Hematopoietic multipotent progenitor cell treated with erythropoietin and hydrocortisone succinate and interleukin-3 and kit ligand, for 6 days (in vitro differentiated cells): ENCODE data around the gene PLEKHG4B.

Experiments used
- DNase-seq: peaks from one replicate; pipeline ENCODE4 v3.0.0-alpha.2; 2015

Gene PLEKHG4B

DNA sequence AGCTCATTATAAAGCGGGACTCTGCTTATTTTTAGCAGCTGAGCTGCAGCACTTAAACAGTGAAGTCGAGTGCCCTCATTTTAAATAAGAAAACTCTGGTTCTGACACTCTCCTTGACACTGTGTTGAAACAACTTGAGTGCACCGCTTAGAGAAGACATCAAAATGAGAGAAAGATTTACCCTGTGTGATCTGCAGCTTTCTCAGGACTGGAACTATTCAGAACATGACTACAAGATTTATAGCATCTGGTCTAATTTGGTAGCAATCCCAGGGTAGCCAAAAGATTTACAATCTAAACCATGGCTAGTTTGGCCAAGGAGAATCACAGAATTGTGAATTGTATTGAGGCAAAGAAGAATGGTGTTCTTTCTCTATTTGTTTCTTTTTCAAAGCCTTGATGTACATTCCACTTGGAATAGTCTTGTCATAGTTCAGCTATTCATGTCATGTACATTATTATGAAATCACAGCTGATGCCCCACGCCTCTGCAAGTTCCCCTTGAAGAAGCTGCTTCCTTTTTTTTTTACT, 38.7 kb downstream of the PLEKHG4B start:
- DNase-seq = peak; percentile 8

DNA sequence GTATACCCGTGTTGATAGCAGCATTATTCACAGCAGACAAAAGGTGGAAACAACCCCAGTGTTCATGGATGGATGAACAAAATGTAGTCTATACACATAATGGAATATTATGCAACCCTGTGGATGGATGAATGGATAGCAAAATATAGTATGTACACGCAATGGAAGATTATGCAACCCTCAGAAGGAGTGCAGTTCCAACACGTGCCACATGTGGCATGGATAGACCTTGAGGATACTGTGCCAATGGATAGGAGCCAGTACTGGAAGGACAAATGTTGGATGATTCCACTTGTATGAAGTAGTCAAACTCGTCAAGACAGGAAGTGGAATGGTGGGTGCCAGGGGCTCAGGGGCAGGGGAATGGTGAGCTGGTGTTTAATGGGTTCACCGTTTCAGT, 44.9 kb downstream of the PLEKHG4B start:
- DNase-seq = no peak

DNA sequence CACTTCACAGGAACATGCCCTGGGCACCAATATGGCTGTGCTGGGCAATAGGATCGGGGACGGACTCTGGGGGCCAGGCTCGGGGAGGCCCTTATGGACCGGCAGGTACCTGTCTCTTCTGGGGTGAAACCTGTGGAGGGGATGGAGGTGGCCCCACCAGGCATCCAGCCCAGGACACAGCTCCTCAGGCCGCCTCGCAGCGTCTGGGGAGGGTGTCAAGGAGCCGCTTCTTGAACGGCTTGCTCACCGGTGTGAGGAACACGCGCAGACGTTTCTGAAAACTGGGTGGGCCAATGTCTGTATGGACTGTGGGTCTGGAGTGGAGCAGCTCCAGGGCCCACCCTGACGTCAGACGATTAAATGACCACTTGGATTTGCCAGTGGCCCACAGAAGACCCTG, 45.8 kb downstream of the PLEKHG4B start:
- DNase-seq = no peak

DNA sequence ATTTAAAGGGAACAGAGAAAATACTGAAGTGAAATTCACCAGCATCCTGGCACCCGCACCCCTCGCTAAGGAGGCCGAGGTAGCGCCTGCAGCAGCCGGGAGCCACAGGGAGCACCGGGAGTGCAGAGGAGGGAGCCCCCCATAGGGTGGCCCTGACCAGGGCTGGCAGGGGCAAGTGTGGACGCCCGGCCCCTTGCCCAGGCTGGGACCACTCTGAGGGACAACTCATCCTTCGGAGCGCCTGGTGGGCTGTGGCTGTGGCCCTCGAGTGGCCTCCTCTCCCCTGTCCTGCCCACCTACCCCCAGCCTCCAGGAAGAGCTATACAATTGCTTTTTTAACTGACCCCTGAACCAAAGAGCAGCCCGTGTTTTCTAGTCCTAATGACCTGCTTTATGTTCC, 47.0 kb downstream of the PLEKHG4B start:
- DNase-seq = no peak

DNA sequence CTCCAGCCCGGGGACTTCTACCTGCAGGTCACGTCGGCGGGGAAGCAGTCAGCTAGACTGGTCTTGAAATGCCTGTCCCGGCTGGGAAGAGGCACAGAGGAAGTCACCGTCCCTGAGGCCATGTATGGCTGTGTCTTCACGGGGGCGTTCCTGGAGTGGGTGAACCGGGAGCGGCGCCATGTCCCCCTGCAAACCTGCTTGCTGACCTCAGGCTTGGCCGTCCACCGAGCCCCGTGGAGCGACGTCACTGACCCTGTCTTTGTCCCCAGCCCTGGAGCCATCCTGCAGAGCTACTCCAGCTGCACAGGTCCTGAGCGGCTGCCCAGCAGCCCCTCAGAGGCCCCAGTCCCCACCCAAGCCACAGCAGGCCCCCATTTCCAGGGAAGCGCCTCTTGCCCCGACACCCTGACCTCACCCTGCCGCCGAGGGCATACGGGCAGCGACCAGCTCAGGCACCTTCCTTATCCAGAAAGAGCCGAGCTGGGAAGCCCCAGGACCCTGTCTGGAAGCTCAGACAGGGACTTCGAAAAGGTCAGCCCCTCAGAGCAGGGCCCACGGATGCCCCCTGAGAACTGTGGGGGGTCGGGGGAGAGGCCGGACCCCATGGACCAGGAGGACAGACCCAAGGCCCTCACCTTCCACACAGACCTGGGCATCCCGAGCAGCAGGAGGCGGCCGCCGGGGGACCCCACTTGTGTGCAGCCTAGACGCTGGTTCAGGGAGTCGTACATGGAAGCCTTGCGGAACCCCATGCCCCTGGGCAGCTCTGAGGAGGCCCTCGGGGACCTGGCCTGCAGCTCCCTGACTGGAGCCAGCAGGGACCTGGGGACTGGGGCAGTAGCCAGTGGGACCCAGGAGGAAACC, 47.8 kb downstream of the PLEKHG4B start:
- no peak for DNase-seq

DNA sequence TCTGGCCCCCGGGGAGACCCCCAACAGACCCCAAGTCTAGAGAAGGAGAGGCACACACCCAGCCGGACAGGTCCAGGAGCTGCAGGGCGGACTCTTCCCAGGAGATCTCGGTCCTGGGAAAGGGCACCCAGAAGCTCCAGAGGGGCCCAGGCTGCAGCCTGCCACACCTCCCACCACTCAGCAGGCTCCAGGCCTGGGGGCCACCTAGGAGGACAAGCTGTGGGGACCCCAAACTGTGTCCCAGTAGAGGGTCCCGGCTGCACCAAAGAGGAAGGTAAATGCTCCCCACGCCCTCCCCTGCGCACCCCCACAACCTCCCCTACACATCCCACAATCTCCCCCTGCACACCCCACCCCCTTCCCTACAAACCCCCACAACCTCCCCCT, 48.5 kb downstream of the PLEKHG4B start:
- no peak for DNase-seq

DNA sequence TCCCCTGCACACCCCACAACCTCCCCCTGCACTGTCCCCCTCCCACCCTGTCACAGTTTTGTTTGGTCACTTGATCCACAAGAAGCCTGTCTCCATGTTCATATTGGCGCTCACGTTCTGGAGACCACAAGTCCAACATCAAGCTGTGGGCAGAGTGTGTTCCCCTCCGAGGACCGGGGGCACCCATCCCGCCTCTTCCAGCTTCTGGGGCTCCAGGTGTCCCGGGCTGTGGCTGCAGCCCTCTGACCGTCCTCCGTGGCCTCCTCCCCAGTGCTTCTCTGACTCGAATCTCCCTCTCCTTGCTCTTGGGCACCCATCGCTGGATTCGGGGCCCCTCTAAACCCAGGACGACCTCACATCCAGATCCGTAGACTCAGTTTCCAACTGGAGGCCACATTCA, 49.2 kb downstream of the PLEKHG4B start:
- DNase-seq = no peak

DNA sequence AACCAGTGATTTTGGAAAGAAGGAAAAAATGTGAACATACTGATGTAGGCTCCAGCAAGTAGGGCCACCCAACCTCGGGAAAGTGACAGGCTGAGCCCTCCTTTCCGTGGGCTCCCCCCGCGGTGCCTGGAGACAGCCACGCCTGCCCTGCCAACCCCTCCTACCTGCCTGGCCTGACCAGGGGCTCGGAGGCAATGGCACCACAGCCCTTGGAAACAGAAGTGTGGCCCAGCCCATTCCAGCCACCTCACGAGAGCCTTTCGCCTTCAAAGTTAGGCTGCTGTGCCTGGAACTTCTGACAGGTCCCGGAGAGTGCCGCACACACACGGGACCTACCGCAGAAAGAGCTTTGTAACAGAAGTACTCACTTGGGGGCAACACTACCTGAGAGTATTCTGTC, 49.8 kb downstream of the PLEKHG4B start:
- no peak for DNase-seq

DNA sequence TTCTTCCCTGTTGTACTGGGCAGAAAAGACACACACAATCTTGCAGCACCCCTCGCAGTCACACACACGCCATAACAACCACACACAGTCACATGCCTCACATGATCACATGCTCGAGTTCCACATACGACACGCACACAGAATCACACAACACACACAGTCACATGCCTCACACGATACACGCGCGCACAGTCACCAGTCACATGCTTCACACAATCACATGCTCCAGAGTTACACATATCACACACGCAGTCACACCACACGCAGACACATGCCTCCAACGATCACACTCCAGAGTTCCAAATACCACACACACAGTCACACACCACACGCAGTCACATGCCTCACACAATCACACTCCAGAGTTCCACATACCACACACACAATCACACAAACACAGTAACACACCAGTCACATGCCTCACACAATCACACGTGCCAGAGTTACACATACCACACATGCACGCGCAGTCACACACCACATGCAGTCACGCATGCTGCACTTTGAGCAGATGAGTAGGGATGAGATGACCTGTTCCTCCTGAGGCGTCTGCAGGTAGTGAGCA, 50.4 kb downstream of the PLEKHG4B start:
- no peak for DNase-seq

DNA sequence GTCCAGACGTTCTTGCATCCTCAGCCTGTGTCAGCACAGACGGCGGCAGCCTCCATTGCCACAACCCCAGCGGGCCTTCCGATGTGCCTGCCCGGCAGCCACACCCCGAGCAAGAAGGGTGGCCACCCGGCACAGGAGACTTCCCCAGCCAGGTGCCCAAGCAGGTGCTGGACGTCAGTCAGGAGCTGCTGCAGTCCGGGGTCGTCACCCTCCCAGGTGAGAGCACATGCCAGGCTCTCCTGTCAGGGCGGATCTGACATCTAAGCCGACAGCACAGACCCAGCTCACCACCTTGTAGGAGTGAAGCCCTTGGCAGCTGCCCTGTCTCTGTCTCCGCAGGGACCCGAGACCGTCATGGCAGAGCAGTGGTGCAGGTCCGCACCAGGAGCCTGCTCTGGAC, 51.1 kb downstream of the PLEKHG4B start:
- no peak for DNase-seq

DNA sequence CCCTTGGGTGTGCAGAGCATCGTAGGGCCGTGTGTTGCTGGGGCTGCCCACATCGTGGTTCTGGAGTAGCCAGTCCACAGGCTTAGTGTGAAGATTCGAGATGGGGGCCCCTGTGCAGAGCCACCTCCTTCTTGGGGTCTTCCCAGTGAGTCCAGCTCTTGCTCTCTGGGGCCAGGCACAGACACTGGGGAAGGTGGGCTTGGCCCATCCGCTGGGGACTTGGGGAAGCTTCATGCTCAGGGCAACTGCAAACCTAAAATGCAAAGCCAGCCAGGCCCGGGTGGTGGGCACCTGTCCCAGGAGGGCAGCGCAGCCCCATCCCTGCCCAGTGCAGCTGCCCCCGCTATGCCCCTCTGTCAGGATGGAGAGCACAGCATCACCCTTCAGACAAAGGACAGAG, 53.0 kb downstream of the PLEKHG4B start:
- no peak for DNase-seq

DNA sequence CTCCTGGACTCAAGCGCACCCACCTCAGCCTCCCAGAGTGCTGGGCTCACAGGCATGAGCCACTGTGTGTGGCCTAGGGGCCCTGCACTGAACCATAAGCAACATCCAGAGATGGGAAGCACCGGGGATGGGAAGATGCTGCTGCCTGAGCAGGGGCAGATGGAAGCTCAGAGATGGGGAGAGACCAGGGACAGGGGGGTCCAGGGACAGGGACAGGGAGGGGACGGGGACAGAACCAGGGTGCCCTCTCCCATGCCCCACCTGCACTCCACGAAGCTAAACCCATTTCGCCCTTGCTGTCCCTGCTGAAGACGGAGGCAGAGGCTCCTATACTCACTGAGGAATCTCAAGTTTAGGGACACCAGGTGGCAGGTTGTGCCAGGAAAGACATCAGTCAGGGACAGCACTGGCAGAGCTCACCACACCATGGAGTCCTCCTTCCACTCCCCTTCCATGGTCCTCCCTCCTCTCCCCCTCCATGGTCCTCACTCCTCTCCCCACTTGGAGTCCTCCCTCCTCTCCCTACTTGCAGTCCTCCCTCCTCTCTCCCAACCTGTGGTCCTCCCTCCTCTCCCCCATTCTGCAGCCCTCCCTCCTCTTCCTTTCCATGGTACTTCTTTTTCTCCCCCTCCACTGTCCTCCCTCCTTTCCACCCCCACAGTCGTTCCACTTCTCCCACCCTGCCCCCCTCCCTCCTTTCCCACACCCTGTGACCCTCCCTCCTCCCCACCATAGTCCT, 53.8 kb downstream of the PLEKHG4B start:
- no peak for DNase-seq

DNA sequence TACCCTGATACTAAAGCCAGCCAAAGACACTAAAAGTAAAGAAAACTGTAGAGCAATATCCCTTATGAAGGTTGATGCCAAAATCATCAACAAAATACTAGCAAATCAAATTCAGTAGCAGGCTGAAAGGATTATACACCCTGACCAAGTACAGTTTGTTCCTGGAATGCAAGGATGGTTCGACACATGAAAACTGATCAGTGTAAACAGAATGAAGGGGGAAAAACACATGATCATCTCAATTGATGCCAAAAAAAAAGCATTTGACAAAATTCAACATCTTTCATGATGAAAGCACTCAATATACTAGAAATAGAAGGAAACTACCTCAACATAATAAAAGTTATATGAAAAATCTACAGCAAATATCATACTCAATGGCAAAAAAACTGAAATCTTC, 55.8 kb downstream of the PLEKHG4B start:
- DNase-seq = no peak

DNA sequence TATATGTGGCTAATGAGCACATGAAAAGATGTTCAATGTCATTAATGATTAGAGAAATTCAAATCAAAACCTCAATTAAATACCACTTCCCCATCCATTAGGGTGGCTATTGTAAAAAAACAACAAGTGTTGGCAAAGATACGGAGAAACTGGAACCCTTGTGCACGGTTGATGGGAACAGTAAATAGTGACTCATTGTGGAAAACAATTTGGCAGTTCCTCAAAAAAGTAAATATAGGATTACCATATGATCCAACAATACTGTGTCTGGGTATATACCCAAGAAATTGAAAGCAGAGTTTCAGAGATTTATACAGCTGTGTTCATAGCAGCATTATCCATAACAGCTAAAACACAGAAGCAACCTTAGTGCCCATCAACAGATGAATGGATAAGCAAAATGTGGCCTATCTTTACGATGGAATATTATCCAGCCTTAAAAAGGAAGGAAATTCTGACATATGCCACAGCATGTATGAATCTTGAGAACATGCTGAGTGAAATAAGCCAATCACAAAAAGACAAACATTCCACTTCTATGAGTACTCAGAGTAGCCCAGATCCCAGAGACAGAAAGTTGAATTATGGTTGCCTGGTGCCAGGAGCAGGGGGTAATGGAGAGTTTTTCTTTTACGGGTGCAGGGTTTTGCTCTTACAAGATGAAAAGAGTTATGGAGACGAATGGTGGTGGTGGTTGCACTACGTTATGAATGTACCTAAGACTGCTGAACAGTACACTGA, 57.9 kb downstream of the PLEKHG4B start:
- DNase-seq = no peak

DNA sequence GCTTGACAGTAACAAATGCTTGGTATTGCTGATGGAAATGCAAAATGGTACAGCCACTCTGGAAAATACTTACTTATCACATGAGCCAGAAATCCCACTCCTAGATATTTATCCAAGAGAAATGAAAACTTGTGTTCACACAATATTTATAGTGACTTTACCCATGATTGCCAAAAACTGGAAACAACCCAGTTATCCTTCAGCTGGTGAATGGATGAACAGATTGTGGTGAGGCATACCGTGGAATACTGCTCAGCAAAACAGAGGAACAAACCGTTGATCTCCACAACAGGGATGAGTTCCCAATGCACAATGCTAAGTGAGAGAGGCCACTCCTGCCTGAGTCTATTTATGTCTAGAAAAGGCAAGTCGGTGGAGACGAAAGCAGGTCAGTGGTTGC, 58.8 kb downstream of the PLEKHG4B start:
- DNase-seq = no peak

DNA sequence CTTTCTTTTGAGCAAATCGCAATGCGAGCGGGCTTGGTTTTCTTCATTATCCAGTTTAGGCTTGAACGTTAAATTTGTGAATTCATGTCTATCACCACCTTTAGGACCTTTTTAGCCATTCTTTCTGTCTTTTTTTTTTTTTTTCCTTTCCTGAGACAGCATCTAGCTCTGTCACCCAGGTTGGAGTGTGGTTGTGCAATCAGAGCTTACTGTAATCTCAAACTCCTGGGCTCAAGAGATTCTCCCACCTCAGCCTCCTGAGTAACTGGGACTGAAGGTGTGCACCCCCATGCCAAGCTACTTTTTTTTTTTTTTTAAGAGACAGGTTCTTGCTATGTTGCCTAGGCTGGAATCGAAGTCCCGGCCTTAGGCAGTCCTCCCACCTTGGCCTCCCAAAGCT, 60.1 kb downstream of the PLEKHG4B start:
- no peak for DNase-seq

DNA sequence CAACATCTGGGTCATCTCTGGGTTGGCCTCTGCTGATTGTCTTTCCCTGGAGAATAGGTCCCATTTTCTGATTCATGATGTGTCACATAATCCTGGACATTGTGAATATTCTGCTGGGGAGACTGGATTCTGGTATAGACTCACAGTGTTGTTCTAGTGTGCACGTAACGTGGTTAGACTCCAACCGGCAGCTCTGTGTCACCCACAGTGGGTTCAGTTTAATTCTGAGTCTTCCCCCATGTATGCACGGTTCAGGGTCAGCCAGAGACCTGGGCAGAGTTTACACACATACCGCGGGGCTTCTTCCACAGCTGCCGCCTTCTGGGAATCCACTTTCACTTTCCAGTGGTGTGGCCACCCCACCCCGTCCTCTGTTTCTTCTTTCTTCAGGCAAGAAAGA, 61.3 kb downstream of the PLEKHG4B start:
- no peak for DNase-seq

DNA sequence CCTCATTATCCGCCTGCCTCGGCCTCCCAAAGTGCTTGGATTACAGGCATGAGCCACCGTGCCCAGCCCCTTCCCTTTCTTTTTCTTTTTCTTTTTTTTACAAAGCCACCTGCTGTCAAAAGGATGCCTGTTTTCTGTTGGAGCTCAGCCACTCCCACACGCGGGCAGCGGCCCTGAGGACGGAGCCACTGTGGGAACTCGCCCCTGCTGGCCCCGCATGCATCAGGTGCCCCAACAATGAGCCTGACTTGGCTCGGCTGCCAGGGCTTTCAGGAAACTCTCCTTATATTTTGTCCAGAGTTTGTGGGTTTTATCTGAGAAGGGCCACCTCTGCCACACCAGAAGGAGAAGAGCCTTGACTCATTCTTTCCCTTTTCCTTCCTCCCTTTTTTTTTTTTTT, 62.3 kb downstream of the PLEKHG4B start:
- DNase-seq = no peak

DNA sequence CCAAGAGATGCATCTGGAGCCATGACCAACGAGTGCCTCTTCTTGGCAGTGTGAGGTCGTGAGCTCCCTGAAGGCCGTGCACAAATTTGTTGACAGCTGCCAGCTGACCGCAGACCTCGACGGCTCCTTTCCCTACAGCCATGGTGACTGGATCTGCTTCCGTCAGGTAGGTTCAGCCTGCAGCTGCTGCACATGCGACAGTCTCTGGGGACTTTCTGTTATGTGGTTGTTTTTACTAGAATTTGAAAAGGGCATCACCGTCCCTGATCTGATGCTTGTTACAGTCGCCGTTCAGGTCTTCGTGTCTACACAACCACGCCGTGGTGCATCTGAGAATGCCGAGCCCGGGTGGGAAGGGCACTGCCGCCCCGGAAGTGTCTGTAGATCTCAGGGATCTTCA, 62.9 kb downstream of the PLEKHG4B start:
- DNase-seq = no peak

DNA sequence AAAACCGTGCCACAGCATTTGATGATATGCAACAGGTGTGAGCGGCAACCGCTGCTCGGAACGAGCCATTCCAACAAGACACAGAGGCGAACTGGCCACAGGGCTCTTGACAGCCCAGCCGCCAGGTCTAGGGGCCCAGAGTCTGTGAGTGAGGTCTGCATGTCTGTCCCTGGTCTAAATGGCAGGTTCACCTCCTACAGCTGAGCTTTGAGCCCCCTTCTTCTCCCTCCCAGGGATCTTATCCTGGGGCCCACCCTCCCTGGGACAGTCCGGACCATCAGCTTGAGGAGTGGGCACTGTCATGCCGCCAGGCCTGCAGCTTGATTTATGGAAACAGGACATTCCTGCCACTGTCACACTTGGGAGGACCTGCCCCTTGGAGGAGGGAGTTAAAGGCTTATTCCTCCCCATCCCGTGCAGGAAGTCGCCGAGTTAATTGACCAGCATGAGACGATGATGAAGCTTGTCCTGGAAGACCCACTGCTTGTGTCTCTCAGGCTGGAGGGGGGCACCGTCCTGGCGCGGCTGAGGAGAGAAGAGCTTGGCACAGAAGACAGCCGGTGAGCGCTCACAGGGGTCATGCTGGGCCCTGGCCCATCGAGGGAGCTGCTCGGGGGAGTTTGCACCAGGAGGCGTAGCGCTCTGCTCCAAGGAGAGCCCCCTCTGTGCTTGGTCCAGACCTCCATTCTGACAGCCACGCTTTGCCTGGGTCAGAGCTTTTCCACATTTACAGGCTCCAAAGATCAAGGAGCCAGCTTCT, 63.9 kb downstream of the PLEKHG4B start:
- DNase-seq = no peak

DNA sequence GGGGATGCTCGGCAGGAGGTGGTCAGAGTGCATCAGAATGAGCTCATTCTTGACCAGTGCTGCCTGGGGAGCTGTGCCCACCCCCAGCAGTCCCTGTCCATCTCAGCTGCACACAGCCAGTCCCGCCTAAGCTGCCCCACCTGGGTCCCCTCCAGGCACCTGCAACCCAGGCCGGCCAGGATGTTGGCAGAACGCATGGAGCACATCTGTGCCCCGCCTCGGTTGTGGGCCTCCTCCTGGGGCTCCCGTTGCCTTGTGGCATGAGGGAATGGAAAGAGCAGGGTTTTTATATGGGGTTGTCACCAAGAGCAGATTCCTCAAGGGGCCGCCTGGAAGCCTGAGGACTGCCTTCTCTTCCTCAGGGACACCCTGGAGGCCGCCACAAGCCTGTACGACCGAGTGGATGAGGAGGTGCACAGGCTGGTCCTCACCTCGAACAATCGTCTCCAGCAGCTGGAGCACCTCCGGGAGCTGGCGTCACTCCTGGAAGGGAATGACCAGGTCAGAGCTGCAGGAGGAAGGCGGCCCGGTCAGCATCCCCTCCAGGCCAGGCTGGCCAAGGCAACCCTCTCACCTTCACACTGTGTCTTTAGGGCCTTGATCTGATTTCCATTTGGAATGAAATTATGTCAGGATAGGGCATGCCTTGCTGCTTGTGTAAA, 64.6 kb downstream of the PLEKHG4B start:
- no peak for DNase-seq
